GM15510 (cell line): ENCODE measurements around the gene PDCD6IP.

Experiments
- POLR2A ChIP-seq: IDR thresholded peaks from 3 replicates; pipeline ENCODE4 v1.6.1; 2011; ENCODE audit warnings: borderline replicate concordance; ENCODE audit not compliant: insufficient read length; ENCODE audit errors: extremely low read depth

PDCD6IP gene

DNA sequence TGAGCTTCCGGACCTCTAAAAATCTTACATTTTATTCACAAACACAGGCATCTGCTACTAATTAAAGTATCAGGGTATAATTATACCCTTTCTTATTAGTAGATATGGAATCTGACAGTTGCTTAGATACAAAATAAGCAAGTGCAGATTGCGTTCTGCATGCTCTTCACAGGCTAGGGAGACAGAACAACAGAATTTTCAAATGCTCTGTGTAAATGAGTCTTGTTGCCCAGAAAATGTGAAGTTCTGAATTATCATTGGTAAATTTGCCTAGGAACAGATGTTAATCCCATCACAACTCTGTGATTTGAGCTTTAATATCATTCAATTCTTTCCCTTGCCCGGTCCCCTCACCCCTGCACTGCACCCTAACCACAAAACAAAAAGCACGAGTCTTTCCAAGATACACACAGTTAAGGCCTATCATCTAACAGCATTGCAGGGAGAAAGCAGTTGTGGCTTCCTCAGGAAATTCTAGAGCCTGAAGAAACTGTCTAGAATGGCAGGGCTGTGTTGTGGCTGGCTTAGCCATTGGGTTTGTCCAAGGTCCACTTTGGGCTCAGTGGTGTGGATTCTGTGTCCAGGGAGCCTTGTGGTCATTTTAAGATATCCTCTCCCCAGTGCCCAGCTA is 119.8 kb downstream of the PDCD6IP start:
- no peak for TF ChIP-seq POLR2A
